Esophagus mucosa (tissue), 1 donor: Measurements from ENCODE around the gene RLF. TPM values are rescaled to one million over a fixed set of nuclear protein-coding genes. Genes with fewer than 3 reads are reported as not detected.

Source experiments
- ATAC-seq: fragments of 200-7000 bp; cut with Tn5 transposase; one replicate; pipeline ENCODE4 v1.9.1; 2020
- total RNA-seq: library from RNA; stranded (reverse); gene quantifications from one replicate; pipeline ENCODE4 v1.2.4, GENCODE V29; 2023
- donor health status: DM: yes; HTN: yes; CAD: no.

Gene RLF
- total RNA-seq: 10.0 TPM

- ATAC-seq: peak; percentile 100
Observed at GRCh38 chr1:40161125-40161887, at the start of gene RLF. Gene RLF, plus strand, starts transcription at chr1:40161387. Its CDS starts 13 bp downstream, at chr1:40161400.

- no peak for ATAC-seq
Observed at GRCh38 chr1:40114400-40114799, 46.8 kb upstream of the RLF start.

GRCh38 chr1:40120128-40120527 is 41.1 kb upstream of the RLF start:
- ATAC-seq: no peak

- no peak for ATAC-seq
Observed at GRCh38 chr1:40122855-40123254, 38.3 kb upstream of the RLF start.

GRCh38 chr1:40130892-40131291 is 30.3 kb upstream of the RLF start:
- no peak for ATAC-seq

- no peak for ATAC-seq
Observed at GRCh38 chr1:40132383-40133311, 28.5 kb upstream of the RLF start.

- no peak for ATAC-seq
Observed at GRCh38 chr1:40133312-40133665, 27.9 kb upstream of the RLF start.

- no peak for ATAC-seq
Observed at GRCh38 chr1:40133839-40134238, 27.3 kb upstream of the RLF start.

GRCh38 chr1:40140211-40140973 is 20.8 kb upstream of the RLF start:
- no peak for ATAC-seq

GRCh38 chr1:40141878-40142535 is 19.2 kb upstream of the RLF start:
- no peak for ATAC-seq

GRCh38 chr1:40143891-40144575 is 17.2 kb upstream of the RLF start:
- peak; percentile 84 for ATAC-seq

GRCh38 chr1:40151457-40152079 is 9.6 kb upstream of the RLF start:
- no peak for ATAC-seq

- ATAC-seq: peak; percentile 52
Observed at GRCh38 chr1:40153073-40153770, 8.0 kb upstream of the RLF start.

- ATAC-seq: no peak
Observed at GRCh38 chr1:40155135-40155534, 6.1 kb upstream of the RLF start.

GRCh38 chr1:40155910-40156309 is 5.3 kb upstream of the RLF start:
- no peak for ATAC-seq

- ATAC-seq: no peak
Observed at GRCh38 chr1:40160806-40161124, 422 bp upstream of the RLF start.

GRCh38 chr1:40161888-40162397 is 756 bp downstream of the RLF start:
- peak; percentile 55 for ATAC-seq

- ATAC-seq: no peak
Observed at GRCh38 chr1:40162753-40163441, 1.7 kb downstream of the RLF start.

GRCh38 chr1:40167317-40167716 is 6.1 kb downstream of the RLF start:
- ATAC-seq: no peak

- ATAC-seq: no peak
Observed at GRCh38 chr1:40171036-40171435, 9.8 kb downstream of the RLF start.
